K562 (cell line): ENCODE results near the gene HNRNPA2B1. TPM values are rescaled to one million over a fixed set of nuclear protein-coding genes. Genes with fewer than 3 reads are reported as not detected.
A peak's percentile ranks its signal among the peaks of the same experiment; 100 is the strongest.

ENCODE experiments used
- CEBPB ChIP-seq: fragments of 450-650 bp; IDR thresholded peaks from 2 replicates; pipeline ENCODE4 v1.6.1; 2016; ENCODE audit warnings: missing genetic modification characterization, missing compliant biosample characterization
- JUND ChIP-seq, 2 experiments: IDR thresholded peaks; 2 replicates in 1 of 2; 3 replicates in 1 of 2; pipeline ENCODE4 v1.6.1; 2011; ENCODE audit warnings: borderline replicate concordance in 2 of 2, low read depth in 2 of 2, low read length in 2 of 2, improper control_type of control experiment in 1 of 2, missing biosample characterization in 1 of 2, missing genetic modification characterization in 1 of 2, missing genetic modification reagents in 1 of 2
- KLF16 ChIP-seq: IDR thresholded peaks from 2 replicates; pipeline ENCODE4 v1.6.1; 2016; ENCODE audit warnings: antibody characterized with exemption
- MECOM ChIP-seq: fragments of 250-450 bp; sonication (Bioruptor Pico); IDR thresholded peaks from 2 replicates; pipeline ENCODE4 v1.8.0; 2022; ENCODE audit warnings: inconsistent platforms
- PBX2 ChIP-seq, 2 experiments: IDR thresholded peaks in 1 of 2; conservative IDR thresholded peaks in 1 of 2; 2 replicates each; pipeline ENCODE4 v1.6.1; 2016; ENCODE audit warnings: low read depth in 2 of 2, mild to moderate bottlenecking in 1 of 2, missing compliant biosample characterization in 1 of 2, missing genetic modification characterization in 1 of 2, moderate library complexity in 1 of 2
- RBM22 ChIP-seq: fragments of 200-400 bp; formaldehyde crosslinking; IDR thresholded peaks from 2 replicates; pipeline ENCODE4 v1.6.1; 2018; ENCODE audit warnings: low read length, low read depth; ENCODE audit not compliant: poor library complexity, severe bottlenecking
- RFX1 ChIP-seq: fragments of 450-650 bp; IDR thresholded peaks from 2 replicates; pipeline ENCODE4 v1.6.1; 2016; ENCODE audit warnings: mild to moderate bottlenecking, moderate library complexity
- RFX7 ChIP-seq: fragments of 250-450 bp; sonication (Bioruptor Pico); IDR thresholded peaks from 2 replicates; pipeline ENCODE4 v1.5.1; 2021; ENCODE audit warnings: mild to moderate bottlenecking
- SAFB ChIP-seq: fragments of 200-400 bp; formaldehyde crosslinking; IDR thresholded peaks from 2 replicates; pipeline ENCODE4 v1.6.1; 2017; ENCODE audit warnings: low read depth, low read length, borderline replicate concordance
- STAT5B ChIP-seq: fragments of 250-450 bp; sonication (Bioruptor Pico); IDR thresholded peaks from 2 replicates; pipeline ENCODE4 v1.8.0; 2021; ENCODE audit warnings: mild to moderate bottlenecking, inconsistent platforms
- TAF9B ChIP-seq: fragments of 450-650 bp; IDR thresholded peaks from 2 replicates; pipeline ENCODE4 v1.6.1; 2018; ENCODE audit warnings: mild to moderate bottlenecking; ENCODE audit not compliant: partially characterized antibody
- TFAP4 ChIP-seq: sonication (generic); formaldehyde crosslinking; IDR thresholded peaks from 2 replicates; pipeline ENCODE4 v1.8.0; 2022; ENCODE audit warnings: missing genetic modification reagents, mild to moderate bottlenecking, moderate library complexity, borderline replicate concordance
- TRIM25 ChIP-seq: fragments of 450-650 bp; IDR thresholded peaks from 2 replicates; pipeline ENCODE4 v1.7.0; 2016; ENCODE audit warnings: borderline replicate concordance
- ZBTB34 ChIP-seq: fragments of 250-450 bp; sonication (Bioruptor Pico); IDR thresholded peaks from 2 replicates; pipeline ENCODE4 v1.8.0; 2021; ENCODE audit warnings: mild to moderate bottlenecking, moderate library complexity
- ZNF197 ChIP-seq: fragments of 200-800 bp; sonication (Bioruptor generic); IDR thresholded peaks from 2 replicates; pipeline ENCODE4 v1.6.1; 2016; ENCODE audit warnings: low read depth, missing genetic modification characterization, missing compliant biosample characterization
- ZNF507 ChIP-seq: conservative IDR thresholded peaks from 2 replicates; pipeline ENCODE4 v1.6.1; 2017; ENCODE audit warnings: missing genetic modification characterization, missing compliant biosample characterization
- ZZZ3 ChIP-seq: fragments of 450-650 bp; IDR thresholded peaks from 2 replicates; pipeline ENCODE4 v1.6.1; 2016; ENCODE audit warnings: antibody characterized with exemption, mild to moderate bottlenecking, moderate library complexity
- polyA plus RNA-seq, 8 experiments: library from polyadenylated mRNA; depleted of rRNA in 4 of 8; stranded (reverse) in 5 of 8; unstranded in 3 of 8; fragments of >200 nt; fragmentation: Nextera tagmentation in 2 of 8; fragmentation: Illumina TruSeq in 1 of 8; extraction: Ambion mirVana in 2 of 8; extraction: Trizol in 1 of 8; gene quantifications; 2 replicates each; pipeline versions ENCODE4 v1.2.1 to v1.2.3, GENCODE V29; 2011 to 2014; ENCODE audit warnings: inconsistent platforms in 1 of 8, missing spikeins in 1 of 8
- total RNA-seq, 7 experiments: library from RNA; depleted of rRNA in 6 of 7; stranded (reverse); fragments of >200 nt in 6 of 7; fragmentation: Illumina TruSeq in 2 of 7; extraction: Trizol in 2 of 7; gene quantifications; 2 replicates each; pipeline versions ENCODE4 v1.2.1 to v1.2.3, GENCODE V29; 2011 to 2021; ENCODE audit warnings: low replicate concordance in 1 of 7

HNRNPA2B1 gene
- total and polyA plus RNA-seq, 9 of the 15 experiments (the other 6 are each of a cell fraction or from before 2014, with no cell fraction given), result 630 to 1,989 (median 865) TPM

GRCh38 chr7:26200444-26201246 is at the start of gene HNRNPA2B1 (continued):
- TF ChIP-seq STAT5B (CRISPR knock-in tag) (no peak), CEBPB (tag) (no peak), JUND (IDR thresholded peaks at IDR 0.05; ENCODE audit: borderline replicate concordance, low read depth, low read length) (peak; percentile 51; the same call in 1 of the 2 replicates), JUND (tag; IDR thresholded peaks at IDR 0.05; ENCODE audit: borderline replicate concordance, low read depth, low read length) (no peak; the same call in 2 of the 3 replicates), RBM22 (peak; percentile 95), PBX2 (CRISPR knock-in tag; IDR thresholded peaks at IDR 0.05; ENCODE audit: low read depth) (no peak), PBX2 (tag; conservative IDR thresholded peaks at IDR 0.05; ENCODE audit: low read depth) (no peak), RFX1 (peak; percentile 75), TFAP4 (CRISPR knock-in tag) (peak; percentile 68; the same call in 1 of the 2 replicates), ZNF197 (CRISPR knock-in tag) (no peak), TAF9B (peak; percentile 94), KLF16 (no peak), ZBTB34 (CRISPR knock-in tag) (no peak), MECOM (CRISPR knock-in tag) (no peak), SAFB (no peak; the same call in 1 of the 2 replicates), ZZZ3 (no peak), ZNF507 (no peak), RFX7 (no peak), TRIM25 (no peak)
